Amniotic epithelial cell (primary cell): Measurements from ENCODE around the gene RPL36.
"Not testable (repeated sequence)": the region's sequence is repeated elsewhere in the genome, so short reads cannot be mapped to it uniquely, and the experiment has no call there.

Experiments
- DNase-seq: peaks from one replicate; pipeline ENCODE4 v3.0.0-alpha.2; 2010; ENCODE audit warnings: low read depth

The RPL36 gene

GRCh38 chr19:5674714-5675113 is 15.4 kb upstream of the RPL36 start:
- no peak for DNase-seq

DNA sequence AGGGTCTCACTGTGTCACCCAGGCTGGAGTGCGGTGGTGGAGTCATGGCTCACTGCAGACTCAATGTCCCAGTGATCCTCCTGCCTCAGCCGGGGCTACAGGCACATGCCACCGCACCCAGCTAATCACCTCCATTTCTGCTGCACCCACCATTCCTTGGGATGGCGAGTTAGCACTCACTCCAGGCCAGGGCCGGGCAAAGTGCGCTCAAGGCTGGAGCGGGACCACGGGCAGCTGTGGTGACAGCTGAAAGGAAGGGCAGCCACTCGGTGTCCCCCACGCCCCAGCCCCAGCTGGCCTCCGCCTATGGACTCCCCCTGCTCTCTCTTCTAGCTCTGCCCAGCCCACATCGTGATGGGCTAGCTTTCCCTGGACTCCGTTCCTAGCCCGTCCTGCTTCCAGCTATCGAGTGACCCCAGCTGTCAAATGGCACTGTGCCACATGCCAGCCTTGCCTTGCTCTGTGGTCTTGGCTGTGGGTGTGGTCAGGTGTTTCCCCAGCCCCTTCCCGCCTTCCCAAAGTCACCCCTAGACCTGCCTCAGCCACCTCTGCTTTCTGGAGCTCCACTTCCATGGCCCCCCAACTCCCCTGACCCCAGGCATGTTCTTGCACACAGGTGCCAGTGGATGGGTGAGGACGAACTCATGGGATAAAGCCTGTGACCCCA is 13.9 kb upstream of the RPL36 start:
- no peak for DNase-seq

DNA sequence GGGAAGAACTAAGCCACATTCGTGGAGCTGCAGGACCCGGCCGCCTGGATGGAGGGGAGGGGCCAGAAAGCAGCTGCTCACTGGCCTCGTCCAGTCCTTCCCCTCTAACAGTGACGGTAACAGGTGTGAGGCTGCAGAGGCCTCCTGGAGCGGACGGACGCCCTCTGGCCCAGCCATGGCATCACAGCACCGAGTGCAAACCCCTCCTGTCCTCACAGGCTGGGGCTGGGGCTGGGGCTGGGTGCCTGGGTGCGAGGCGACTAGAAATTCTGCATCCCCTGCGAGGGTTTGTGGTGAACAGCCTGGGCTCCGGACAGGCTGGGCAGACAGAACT is 13.4 kb upstream of the RPL36 start:
- DNase-seq, result no peak

DNA sequence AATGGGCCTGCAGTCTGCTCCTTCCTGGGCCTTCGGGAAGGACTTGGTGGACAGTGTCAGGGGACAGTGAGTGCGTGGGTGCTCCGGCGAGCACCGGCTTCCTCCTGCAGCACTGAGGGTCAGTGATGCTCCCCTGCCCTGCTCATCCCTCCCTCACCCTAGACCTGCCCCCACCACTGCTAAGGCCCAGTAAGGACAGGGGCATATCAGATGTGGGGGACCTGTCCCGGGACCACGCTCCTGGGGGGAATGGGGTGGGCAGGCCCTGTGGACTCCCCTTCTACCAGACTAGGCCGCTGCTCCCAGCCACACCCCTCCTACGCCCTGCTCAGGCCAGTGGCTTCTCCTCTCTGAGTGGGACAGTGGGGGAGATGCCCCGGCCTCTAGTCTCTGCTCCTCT is 13.0 kb upstream of the RPL36 start:
- no peak for DNase-seq

- no peak for DNase-seq
These were observed 12.5 kb upstream of the RPL36 start for GRCh38 chr19:5677580-5677979.

- no peak for DNase-seq
These were observed 11.9 kb upstream of the RPL36 start for GRCh38 chr19:5678071-5678718.

- no peak for DNase-seq
These were observed 10.6 kb upstream of the RPL36 start for GRCh38 chr19:5679289-5680083.

GRCh38 chr19:5680084-5680436 is 10.0 kb upstream of the RPL36 start:
- DNase-seq, result peak; percentile 25

GRCh38 chr19:5680437-5681368 is 9.4 kb upstream of the RPL36 start, which contains the start of the genes HSD11B1L and MICOS13:
Gene HSD11B1L, plus strand, starts transcription at chr19:5681027. Its CDS starts 3,806 bp downstream, at chr19:5684833.
Gene MICOS13, minus strand, starts transcription at chr19:5680516. Its CDS starts 30 bp downstream, at chr19:5680486.
- DNase-seq, result peak; percentile 98

- DNase-seq, result no peak
These were observed 8.5 kb upstream of the RPL36 start for GRCh38 chr19:5681391-5682106.

GRCh38 chr19:5682107-5682482 is 8.0 kb upstream of the RPL36 start:
- no peak for DNase-seq

- peak; percentile 45 for DNase-seq
These were observed 6.8 kb upstream of the RPL36 start for GRCh38 chr19:5683177-5683886.

GRCh38 chr19:5684694-5685430 is 5.2 kb upstream of the RPL36 start:
- DNase-seq, result no peak

- DNase-seq, result no peak
These were observed 3.8 kb upstream of the RPL36 start for GRCh38 chr19:5686326-5686646.

DNA sequence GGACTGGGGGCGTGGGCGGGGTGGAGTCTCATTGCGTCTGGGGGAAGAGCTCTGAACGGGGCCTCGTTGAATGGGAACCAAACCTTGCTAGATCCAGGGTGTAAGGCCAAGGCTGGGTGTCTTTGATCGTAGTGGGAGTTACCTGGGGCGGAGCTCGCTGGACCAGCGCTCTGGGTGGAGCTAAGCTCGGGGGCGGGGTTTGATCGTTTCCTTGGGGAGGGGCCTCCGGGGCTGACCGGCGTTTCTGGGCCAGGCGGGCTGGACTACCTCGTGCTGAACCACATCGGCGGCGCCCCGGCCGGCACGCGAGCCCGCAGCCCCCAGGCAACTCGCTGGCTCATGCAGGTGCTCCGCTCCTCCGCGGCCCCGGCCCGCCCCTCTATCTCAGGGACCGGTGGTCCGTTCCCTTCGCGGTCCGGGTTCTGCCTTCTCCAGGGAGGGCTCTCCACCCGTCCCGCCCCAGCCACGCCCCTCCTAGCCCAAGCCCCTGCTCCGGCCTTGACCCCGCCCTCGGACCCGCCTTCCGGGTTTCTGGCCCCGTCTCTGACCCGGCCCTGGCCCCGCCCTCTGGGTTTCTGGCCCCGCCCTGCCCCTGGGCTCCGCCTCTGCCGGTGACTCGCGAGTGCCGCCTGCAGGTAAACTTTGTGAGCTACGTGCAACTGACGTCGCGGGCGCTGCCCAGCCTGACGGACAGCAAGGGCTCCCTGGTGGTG is 3.3 kb upstream of the RPL36 start:
- peak; percentile 81 for DNase-seq

DNA sequence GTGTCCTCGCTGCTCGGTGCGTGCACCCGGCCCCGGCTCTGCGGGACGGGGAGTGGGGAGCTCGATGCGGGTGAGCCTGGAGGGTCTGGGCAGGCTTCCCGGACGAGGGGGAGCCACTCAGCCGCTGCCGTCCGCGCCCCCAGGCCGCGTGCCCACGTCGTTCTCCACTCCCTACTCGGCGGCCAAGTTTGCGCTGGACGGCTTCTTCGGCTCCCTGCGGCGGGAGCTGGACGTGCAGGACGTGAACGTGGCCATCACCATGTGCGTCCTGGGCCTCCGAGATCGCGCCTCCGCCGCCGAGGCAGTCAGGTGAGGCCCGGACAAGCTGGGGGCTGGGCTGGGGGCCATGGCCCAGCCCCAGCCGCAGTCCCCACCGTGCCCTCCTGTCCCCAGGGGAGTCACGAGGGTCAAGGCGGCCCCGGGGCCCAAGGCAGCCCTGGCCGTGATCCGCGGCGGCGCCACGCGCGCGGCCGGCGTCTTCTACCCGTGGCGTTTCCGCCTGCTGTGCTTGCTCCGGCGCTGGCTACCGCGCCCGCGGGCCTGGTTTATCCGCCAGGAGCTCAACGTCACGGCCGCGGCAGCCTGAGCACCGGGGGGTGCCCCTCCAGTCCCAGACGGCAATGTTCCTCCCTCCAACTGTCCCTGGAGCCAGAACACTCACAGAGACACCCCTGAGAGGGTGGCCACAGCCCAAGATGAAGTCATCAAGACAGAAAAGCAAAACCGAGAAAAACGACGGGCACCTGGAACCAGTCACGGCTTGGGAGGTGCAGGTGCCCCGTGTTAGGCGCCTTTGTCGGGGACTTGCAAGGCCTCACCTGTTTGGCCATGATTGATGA is 2.5 kb upstream of the RPL36 start:
- DNase-seq, result no peak

DNA sequence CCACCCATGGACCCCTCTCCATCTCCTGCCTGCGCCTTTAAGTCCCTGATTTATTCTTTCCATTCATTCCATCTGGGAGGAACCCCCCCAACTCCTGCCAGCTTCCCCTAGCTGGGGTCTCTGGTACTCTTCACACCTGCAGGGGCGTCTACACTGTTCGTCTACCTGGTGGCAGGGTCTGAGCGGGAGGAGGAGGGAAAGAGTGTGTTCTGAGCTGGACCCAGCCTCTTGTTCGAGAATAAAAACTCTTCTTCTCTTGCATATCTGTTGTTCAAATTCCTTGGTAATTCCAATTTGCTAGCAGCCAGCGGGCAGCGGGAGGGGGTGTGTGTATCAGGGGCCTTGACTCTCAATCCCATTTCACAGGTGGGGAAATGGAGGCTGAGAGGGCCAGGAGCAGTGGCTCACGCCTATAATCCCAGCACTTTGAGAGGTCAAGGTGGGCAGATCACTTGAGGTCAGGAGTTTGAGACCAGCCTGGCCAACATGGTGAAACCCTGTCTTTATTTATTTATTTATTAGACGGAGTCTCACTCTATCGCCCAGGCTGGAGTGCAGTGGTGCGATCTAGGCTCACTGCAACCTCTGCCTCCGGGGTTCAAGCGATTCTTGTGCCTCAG is 1.7 kb upstream of the RPL36 start:
- DNase-seq, result not testable (repeated sequence)
